ENCODE measurements around the gene TPD52L2.
A peak's percentile ranks its signal among the peaks of the same experiment; 100 is the strongest.

The TPD52L2 gene

DNA sequence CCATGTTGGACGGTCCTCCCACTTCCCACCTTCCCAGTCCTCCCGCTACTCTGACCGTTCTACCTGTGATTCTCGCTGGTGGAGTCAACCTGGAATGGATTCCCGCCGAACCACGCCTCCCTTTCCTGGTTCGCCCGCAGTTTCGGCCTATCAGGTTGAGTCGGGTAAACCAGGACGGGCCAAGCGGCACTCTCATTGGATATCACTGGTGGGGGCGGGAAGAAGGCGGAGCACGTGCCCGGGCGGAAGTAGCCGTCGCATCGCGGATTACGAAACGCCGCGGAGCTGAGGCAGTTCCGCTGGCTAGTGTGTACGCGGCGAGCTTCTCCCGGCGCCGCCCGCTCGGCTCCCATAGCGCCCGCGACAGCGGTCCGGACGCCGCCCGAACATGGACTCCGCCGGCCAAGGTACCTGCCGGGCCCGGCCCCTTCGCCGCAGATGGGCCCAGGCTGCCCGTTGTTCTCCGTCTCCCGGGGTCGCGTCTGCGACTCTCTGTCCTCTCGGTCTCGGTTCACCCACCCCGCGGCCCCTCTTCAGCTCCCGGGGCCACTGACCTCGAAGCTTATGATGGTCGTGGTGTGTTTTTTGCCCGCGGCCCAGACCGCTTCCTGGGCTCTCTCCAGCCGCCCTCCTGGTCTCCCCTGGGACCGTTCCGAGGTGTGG lies at the start of gene TPD52L2:
TSS of gene TPD52L2 (plus strand) at position 293 of the 663 bp plus-strand sequence. CDS start at position 389, 96 bp downstream.
- FAIRE-seq: peak; percentile 100
- peak; percentile 100 for DNase-seq (ENCODE audit: insufficient read length, low spot score)

GRCh38 chr20:63815615-63816253 lies 49.3 kb upstream of the TPD52L2 start:
- no peak for FAIRE-seq
- DNase-seq (ENCODE audit: insufficient read length, low spot score): no peak

GRCh38 chr20:63819224-63819921 lies 45.7 kb upstream of the TPD52L2 start:
- DNase-seq (ENCODE audit: insufficient read length, low spot score): no peak

GRCh38 chr20:63821811-63822210 lies 43.3 kb upstream of the TPD52L2 start:
- FAIRE-seq (no peak), DNase-seq (ENCODE audit: insufficient read length, low spot score) (no peak)

More at GRCh38 chr20:63819224-63819921, 45.7 kb upstream of the TPD52L2 start:
- FAIRE-seq: peak; percentile 44

DNA sequence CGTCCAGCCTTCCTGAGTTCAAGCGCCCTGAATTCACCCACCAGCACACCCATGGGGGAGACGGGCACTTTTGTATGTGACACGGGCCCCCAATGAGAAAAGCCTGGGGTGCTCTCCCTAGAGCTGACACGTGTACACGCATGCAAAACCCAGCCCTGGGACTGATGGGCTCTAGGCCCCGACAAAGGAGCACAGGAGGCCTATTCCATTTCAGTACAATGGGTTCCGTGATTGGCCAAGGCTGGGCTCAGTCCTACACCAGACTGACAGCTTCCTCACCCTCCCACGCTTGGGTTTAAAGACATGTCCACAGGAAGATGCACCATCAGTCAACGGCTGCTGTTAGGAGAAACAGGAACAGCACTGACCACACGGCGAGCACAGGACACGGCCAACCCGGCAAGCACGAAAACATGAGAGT lies 42.8 kb upstream of the TPD52L2 start:
- peak; percentile 38 for FAIRE-seq
- no peak for DNase-seq (ENCODE audit: insufficient read length, low spot score)

GRCh38 chr20:63823691-63824311 lies 41.3 kb upstream of the TPD52L2 start:
- DNase-seq (ENCODE audit: insufficient read length, low spot score) (no peak), FAIRE-seq (no peak)

DNA sequence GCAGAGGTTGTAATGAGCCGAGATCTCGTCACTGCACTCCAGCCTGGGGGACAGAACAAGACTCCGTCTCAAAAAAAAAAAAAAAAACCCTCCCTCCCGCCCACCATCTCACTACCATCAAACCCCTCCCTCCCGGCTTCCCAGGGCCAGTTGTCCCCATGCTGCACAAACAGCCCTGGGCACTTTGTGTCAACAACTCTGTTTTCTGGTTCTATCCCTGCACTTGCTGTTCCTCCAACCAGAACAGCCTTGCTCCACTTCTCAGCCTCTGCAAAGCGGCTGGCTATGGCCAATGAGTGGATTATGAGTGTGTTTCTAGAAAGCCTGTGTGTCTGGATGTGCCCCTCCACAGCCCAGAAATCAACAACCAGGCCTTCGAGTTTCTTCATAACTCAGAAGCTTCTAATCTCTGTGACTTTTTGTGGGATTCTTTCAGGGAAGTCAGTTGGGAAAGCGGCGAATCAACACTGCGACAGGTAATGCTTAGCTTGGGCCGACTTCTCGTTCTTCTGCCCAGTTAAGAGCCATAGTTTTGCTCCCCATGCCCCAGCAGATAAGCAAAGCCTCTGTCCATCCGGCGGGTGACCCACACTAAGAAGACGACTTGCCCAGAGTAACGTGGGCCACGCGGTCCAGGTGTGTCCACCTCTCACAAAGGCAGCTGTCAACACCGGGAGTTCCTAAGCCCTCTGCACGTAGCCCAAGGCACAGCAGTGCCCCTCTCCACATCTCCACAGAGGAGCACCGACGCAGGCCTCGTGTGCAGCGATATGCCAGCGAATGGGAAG lies 39.5 kb upstream of the TPD52L2 start:
- FAIRE-seq (no peak), DNase-seq (ENCODE audit: insufficient read length, low spot score) (no peak)

- DNase-seq (ENCODE audit: insufficient read length, low spot score): no peak
- peak; percentile 26 for FAIRE-seq
Observed at GRCh38 chr20:63826753-63827152, 38.3 kb upstream of the TPD52L2 start.

DNA sequence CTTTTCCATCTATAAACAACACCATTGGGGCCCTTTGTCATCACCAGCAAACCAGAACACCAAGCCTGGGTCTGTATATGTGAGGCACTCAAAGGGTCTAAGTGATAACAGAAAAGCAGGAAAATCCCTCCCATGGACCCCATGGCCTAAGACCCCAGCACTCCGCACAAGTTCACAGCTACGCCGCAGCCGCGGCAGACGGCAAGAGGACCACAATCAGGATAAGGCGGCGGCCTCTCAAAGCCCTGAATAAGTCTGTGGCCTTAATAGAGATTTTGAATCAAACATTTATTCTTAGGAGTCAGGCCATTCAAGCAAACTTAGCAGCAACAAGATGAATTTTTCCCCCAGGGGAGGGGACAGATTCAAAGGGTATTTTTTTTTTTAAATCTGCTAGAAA lies 36.9 kb upstream of the TPD52L2 start:
- DNase-seq (ENCODE audit: insufficient read length, low spot score): no peak
- FAIRE-seq: no peak

DNA sequence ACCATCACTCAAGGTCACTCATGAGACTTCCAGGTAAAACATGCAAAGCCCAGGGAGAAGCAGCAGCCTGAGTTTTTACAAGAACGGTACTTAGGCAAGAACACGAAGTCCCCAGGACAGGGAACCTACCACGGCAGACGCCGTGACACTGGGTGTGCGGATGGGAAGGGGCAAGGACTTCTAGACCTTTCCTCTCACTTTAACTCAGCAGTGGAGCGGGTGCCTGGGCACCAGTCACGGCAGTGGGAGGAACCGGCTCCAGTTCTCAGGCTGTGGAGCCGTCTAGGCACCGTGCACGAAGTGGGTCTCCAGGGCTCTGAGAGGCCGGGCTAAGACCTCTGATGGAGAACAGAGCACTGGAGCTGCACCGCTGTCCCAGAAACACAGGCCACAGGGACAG lies 36.5 kb upstream of the TPD52L2 start:
- DNase-seq (ENCODE audit: insufficient read length, low spot score) (no peak), FAIRE-seq (no peak)

GRCh38 chr20:63828951-63829350 lies 36.1 kb upstream of the TPD52L2 start:
- FAIRE-seq: no peak
- no peak for DNase-seq (ENCODE audit: insufficient read length, low spot score)

DNA sequence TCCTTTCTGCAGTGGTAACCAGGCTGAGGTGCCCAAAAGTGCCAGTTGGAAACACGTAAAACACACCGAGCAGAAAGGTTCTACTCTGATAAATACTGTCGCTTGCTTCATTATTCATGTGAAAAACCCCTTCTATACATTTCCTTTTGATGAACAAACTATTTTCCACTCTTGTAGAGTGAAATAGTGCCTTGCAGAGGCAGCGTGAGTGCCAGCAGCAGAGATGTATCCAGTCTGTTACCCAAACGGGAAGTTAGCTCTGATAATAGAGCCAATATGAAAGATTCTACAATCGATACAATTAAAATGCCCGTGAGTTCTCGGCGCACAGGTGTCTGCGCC lies 35.5 kb upstream of the TPD52L2 start:
- FAIRE-seq (peak; percentile 60), DNase-seq (ENCODE audit: insufficient read length, low spot score) (no peak)

- FAIRE-seq (peak; percentile 38), DNase-seq (ENCODE audit: insufficient read length, low spot score) (peak; percentile 76)
Observed at GRCh38 chr20:63829945-63830835, 34.9 kb upstream of the TPD52L2 start.

DNA sequence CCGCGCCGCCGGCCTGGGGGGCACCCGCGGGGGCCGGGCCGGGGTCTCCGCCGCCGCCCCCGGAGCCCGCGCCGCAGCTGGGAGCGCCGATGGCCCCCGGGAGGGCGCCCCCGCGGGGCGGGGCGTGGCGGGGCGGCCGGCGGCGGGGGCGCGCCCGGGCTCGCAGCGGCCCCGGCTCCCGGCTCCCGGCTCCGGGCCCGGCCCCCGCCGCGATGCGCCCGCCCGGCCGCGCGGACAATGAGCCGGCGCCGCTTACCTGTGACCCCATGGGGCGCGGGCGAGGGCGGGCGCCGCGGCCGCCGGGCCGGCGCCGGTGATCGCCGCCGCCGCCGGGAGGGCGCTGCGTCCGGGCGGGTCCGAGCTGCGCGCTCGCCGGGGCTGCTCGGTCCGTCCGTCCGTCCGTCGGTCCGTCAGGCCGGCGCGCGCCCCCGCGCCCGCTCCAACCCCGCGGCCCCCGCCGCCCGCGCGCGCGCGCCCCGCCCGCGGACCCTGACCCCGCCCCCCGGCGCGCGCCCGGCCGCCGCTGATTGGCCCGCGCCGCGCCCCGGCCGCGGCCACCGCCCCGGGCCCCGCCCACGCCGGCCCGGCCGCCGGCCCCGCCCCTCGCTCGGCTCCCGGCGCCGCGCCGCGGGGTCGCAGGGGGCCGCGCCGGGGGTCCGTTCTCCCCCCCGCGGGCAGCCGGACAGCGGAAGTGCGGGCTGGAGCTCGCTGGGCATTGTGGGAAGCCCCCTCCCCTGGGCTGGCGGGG lies 34.1 kb upstream of the TPD52L2 start, which contains the start of gene ZBTB46:
TSS of gene ZBTB46 (minus strand) at position 424 of the 748 bp plus-strand sequence. CDS start 40,507 bp downstream, outside the sequence.
- peak; percentile 90 for FAIRE-seq

GRCh38 chr20:63831646-63831992 lies 33.5 kb upstream of the TPD52L2 start:
- FAIRE-seq (no peak), DNase-seq (ENCODE audit: insufficient read length, low spot score) (no peak)

More for the DNA sequence above, 34.1 kb upstream of the TPD52L2 start, which contains the start of gene ZBTB46:
- peak; percentile 93 for DNase-seq (ENCODE audit: insufficient read length, low spot score)

GRCh38 chr20:63831993-63832686 lies 32.9 kb upstream of the TPD52L2 start:
- DNase-seq (ENCODE audit: insufficient read length, low spot score) (no peak), FAIRE-seq (no peak)

GRCh38 chr20:63833776-63834490 lies 31.1 kb upstream of the TPD52L2 start:
- FAIRE-seq (peak; percentile 59), DNase-seq (ENCODE audit: insufficient read length, low spot score) (no peak)

GRCh38 chr20:63834491-63834880 lies 30.6 kb upstream of the TPD52L2 start:
- no peak for DNase-seq (ENCODE audit: insufficient read length, low spot score)
- no peak for FAIRE-seq
